NB4 (cell line): ENCODE data around the gene GNA12.

Source experiments
- CTCF ChIP-seq: IDR thresholded peaks from one replicate; pipeline ENCODE4 v1.5.1; 2012; ENCODE audit warnings: low read depth, low read length
- MAX ChIP-seq: IDR thresholded peaks from 2 replicates; pipeline ENCODE4 v1.6.1; 2011; ENCODE audit warnings: low read depth, low read length
- MYC ChIP-seq: IDR thresholded peaks from 2 replicates; pipeline ENCODE4 v1.6.1; 2011; ENCODE audit warnings: low read depth, low read length
- POLR2A ChIP-seq: IDR thresholded peaks from 2 replicates; pipeline ENCODE4 v1.6.1; 2011; ENCODE audit warnings: mild to moderate bottlenecking; ENCODE audit not compliant: insufficient read length; ENCODE audit errors: extremely low read depth

- no peak for TF ChIP-seq CTCF
- TF ChIP-seq POLR2A = no peak
- TF ChIP-seq MYC = no peak
- TF ChIP-seq MAX = no peak
These were observed 67.7 kb downstream of the GNA12 start for GRCh38 chr7:2776401-2776800.
